DOHH2 (cell line): ENCODE measurements around the gene ROBO1.

Experiments
- H3F3A ChIP-seq: fragments of 200-600 bp; sonication (generic), shearing (Covaris generic); 2 replicates; pipeline ENCODE4 v1.6.0; 2016; ENCODE audit warnings: antibody characterized with exemption, mild to moderate bottlenecking; ENCODE audit not compliant: control insufficient read depth, insufficient read depth
- H3K27ac ChIP-seq: fragments of 200-600 bp; sonication (generic); 2 replicates; pipeline ENCODE4 v1.5.1; 2014; ENCODE audit warnings: low read depth, mild to moderate bottlenecking, low read length, moderate library complexity
- H3K27me3 ChIP-seq: fragments of 200-600 bp; sonication (generic); 2 replicates; pipeline ENCODE4 v1.6.1; 2014; ENCODE audit warnings: mild to moderate bottlenecking, low read length, mixed read lengths; ENCODE audit not compliant: control insufficient read depth
- H3K36me3 ChIP-seq: fragments of 200-600 bp; sonication (generic); 2 replicates; pipeline ENCODE4 v1.6.1; 2014; ENCODE audit warnings: mild to moderate bottlenecking, low read length, moderate library complexity, mixed read lengths; ENCODE audit not compliant: control insufficient read depth
- H3K4me1 ChIP-seq: fragments of 200-600 bp; sonication (generic); 2 replicates; pipeline ENCODE4 v1.6.1; 2014; ENCODE audit warnings: mild to moderate bottlenecking, low read length, mixed read lengths; ENCODE audit not compliant: control insufficient read depth
- H3K4me2 ChIP-seq: fragments of 200-600 bp; sonication (generic); 2 replicates; pipeline ENCODE4 v1.6.0; 2014; ENCODE audit warnings: mild to moderate bottlenecking, low read length, moderate library complexity
- H3K4me3 ChIP-seq: fragments of 200-600 bp; sonication (generic); 2 replicates; pipeline ENCODE4 v1.5.1; 2014; ENCODE audit warnings: mild to moderate bottlenecking, low read length, mixed read lengths
- H3K79me2 ChIP-seq: fragments of 200-600 bp; sonication (generic); 2 replicates; pipeline ENCODE4 v1.6.1; 2014; ENCODE audit warnings: mild to moderate bottlenecking, low read length, mixed read lengths; ENCODE audit not compliant: control insufficient read depth
- H3K9me2 ChIP-seq: fragments of 200-600 bp; sonication (generic); replicated peaks from 2 replicates; pipeline ENCODE4 v1.6.1; 2014; ENCODE audit warnings: mild to moderate bottlenecking, low read length, mixed read lengths; ENCODE audit not compliant: control insufficient read depth
- H3K9me3 ChIP-seq: fragments of 200-600 bp; sonication (generic); 2 replicates; pipeline ENCODE4 v1.6.1; 2014; ENCODE audit warnings: antibody characterized with exemption, low read length, mixed read lengths; ENCODE audit not compliant: control insufficient read depth, insufficient read depth
- H4K20me1 ChIP-seq: fragments of 200-600 bp; sonication (generic); 2 replicates; pipeline ENCODE4 v1.6.0; 2014; ENCODE audit warnings: low read depth, mild to moderate bottlenecking, antibody characterized with exemption, low read length, moderate library complexity; ENCODE audit not compliant: control insufficient read depth, insufficient read depth
- EZH2phosphoT487 ChIP-seq: fragments of 200-600 bp; sonication (generic); IDR thresholded peaks from 2 replicates; pipeline ENCODE4 v1.6.1; 2017; ENCODE audit warnings: borderline replicate concordance, mild to moderate bottlenecking, antibody characterized with exemption, low read length, moderate library complexity, mixed read lengths
- TF ChIP-seq, protein P1 (sequence below): fragments of 200-600 bp; sonication (generic); IDR thresholded peaks from one replicate; pipeline ENCODE4 v1.5.1; 2014; ENCODE audit warnings: antibody characterized with exemption, mild to moderate bottlenecking, low read depth, low read length; ENCODE audit not compliant: poor library complexity, severe bottlenecking

ROBO1 gene

DNA sequence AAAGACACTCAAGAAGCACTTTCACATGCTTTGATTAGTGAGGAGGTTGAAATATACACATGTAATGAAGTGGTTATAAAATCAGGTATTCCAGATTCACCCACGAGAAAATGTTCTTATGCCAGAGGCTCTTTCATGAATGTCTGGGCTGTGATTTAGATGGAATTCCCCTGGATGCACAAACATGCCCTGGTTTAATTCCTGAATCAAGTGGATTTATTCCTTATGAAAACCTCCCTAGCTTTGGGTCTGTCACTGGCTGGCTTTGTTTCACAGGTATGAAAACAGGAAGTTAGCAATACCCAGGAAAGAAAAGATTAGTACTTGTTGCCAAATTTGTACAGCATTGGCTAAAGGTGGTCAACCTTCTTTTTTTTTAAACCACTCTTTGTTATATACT, 1123.0 kb downstream of the ROBO1 start:
- Histone ChIP-seq H3K79me2 (no peaks in the 10 kb centered on the region), H3K9me3 (no peaks in the 10 kb centered on the region), H3K27ac (no peak overlapping the region), H3K27me3 (no peaks in the 10 kb centered on the region), H3K9me2 (no peaks in the 10 kb centered on the region), H3F3A (no peaks in the 10 kb centered on the region), H3K4me1 (no peaks in the 10 kb centered on the region), H3K36me3 (no peaks in the 10 kb centered on the region), H4K20me1 (no peaks in the 10 kb centered on the region), H3K4me2 (no peak overlapping the region), H3K4me3 (no peak overlapping the region)
- no peak for TF ChIP-seq EZH2phosphoT487
- TF ChIP-seq, protein P1, sequence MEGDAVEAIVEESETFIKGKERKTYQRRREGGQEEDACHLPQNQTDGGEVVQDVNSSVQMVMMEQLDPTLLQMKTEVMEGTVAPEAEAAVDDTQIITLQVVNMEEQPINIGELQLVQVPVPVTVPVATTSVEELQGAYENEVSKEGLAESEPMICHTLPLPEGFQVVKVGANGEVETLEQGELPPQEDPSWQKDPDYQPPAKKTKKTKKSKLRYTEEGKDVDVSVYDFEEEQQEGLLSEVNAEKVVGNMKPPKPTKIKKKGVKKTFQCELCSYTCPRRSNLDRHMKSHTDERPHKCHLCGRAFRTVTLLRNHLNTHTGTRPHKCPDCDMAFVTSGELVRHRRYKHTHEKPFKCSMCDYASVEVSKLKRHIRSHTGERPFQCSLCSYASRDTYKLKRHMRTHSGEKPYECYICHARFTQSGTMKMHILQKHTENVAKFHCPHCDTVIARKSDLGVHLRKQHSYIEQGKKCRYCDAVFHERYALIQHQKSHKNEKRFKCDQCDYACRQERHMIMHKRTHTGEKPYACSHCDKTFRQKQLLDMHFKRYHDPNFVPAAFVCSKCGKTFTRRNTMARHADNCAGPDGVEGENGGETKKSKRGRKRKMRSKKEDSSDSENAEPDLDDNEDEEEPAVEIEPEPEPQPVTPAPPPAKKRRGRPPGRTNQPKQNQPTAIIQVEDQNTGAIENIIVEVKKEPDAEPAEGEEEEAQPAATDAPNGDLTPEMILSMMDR: no peak

DNA sequence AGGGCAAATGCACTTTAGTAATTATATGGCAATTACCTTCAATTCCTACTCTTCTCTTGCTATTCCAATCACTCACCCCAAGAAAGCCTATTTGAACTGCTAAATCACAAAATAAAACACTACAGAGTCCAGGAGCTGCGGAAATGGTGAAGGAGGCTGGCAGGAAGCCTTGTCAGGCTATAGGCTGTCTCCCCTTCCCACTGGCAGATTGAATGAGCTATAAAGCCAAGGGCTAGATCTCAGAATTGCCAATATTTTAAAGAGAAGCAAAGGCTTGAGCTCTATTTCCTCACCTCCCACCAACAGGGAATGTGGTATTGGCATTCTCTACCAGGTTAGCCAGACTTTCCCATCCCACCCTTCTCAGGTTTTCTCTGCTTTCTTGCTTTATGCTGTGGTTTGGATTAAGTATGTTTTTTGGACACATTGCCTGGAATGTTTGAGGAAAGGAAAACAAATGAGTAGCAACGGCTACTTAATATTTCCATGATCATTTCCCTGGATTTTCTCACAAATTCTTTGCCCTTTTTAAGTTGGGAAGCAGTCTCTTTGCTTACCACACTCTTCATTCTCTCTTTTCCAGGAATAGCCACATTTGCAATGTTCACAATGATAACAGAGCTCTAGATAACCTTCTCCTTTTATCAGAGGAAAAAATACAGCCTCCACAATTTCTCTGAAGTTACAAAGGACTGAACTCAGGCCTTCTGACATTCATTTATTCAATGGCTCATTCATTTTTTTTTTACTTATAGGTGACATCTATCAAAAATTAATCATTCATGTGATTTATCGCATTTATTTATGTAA, 1125.4 kb downstream of the ROBO1 start:
- Histone ChIP-seq H3F3A (no peaks in the 10 kb centered on the region), H3K79me2 (no peaks in the 10 kb centered on the region), H3K9me3 (no peaks in the 10 kb centered on the region), H3K27me3 (no peaks in the 10 kb centered on the region), H3K4me3 (no peak overlapping the region), H3K9me2 (no peaks in the 10 kb centered on the region), H3K4me2 (no peak overlapping the region), H3K36me3 (no peaks in the 10 kb centered on the region), H4K20me1 (no peaks in the 10 kb centered on the region), H3K27ac (no peak overlapping the region), H3K4me1 (no peaks in the 10 kb centered on the region)
- TF ChIP-seq EZH2phosphoT487: no peak

DNA sequence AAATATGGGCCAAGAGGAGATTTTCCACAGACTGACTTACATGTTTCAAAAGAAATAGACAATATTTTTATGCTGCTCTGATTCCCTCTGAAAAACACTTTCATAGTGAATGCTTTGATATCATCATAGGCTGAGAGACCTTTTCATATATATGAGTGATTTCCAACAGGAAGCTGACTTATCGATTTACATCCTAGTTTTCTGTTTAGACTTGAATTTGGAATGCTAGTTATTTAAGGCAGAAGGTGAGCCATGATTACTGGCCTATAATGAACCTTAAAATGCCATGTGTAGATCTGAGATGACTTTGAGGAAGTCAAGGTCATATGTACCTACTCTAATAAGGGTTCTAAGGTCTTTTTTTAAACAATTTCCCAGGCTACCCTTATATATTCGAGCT, 1126.1 kb downstream of the ROBO1 start:
- Histone ChIP-seq H3K27ac (no peak overlapping the region), H4K20me1 (no peaks in the 10 kb centered on the region), H3F3A (no peaks in the 10 kb centered on the region), H3K4me2 (no peak overlapping the region), H3K36me3 (no peaks in the 10 kb centered on the region), H3K27me3 (no peaks in the 10 kb centered on the region), H3K9me2 (no peaks in the 10 kb centered on the region), H3K79me2 (no peaks in the 10 kb centered on the region), H3K4me1 (no peaks in the 10 kb centered on the region), H3K4me3 (no peak overlapping the region), H3K9me3 (no peaks in the 10 kb centered on the region)
- TF ChIP-seq EZH2phosphoT487: no peak
- TF ChIP-seq, protein P1: no peak

DNA sequence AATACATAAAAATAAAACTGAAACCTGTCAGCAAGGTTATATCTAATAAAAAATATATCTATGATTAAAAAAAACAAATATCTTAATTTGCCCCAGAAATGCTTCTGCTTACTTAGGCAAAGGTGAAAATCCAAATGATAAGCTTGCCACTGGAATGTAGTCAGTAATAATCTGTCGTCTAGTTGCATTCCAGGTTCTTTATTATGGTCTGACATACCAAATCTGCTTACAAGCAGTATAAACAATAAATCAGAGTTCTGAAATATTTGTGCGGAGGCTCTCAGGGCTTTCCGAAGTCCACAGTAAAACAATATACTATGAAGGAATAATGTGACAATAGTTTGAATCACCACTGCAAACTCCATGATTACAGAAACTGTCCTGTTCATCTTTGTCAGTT, 1133.5 kb downstream of the ROBO1 start:
- H3K9me3 ChIP-seq: no peaks in the 10 kb centered on the region
- H3K9me2 ChIP-seq: no peaks in the 10 kb centered on the region
- no peak overlapping the region for H3K4me2 ChIP-seq
- no peaks in the 10 kb centered on the region for H4K20me1 ChIP-seq
- no peaks in the 10 kb centered on the region for H3K79me2 ChIP-seq
- H3K4me1 ChIP-seq: no peaks in the 10 kb centered on the region
- TF ChIP-seq EZH2phosphoT487: no peak
- TF ChIP-seq, protein P1: no peak
- H3K36me3 ChIP-seq: no peaks in the 10 kb centered on the region
- no peak overlapping the region for H3K27ac ChIP-seq
- no peaks in the 10 kb centered on the region for H3K27me3 ChIP-seq
- H3F3A ChIP-seq: no peaks in the 10 kb centered on the region
- no peak overlapping the region for H3K4me3 ChIP-seq
